Adrenal gland (tissue), 12 donors: ENCODE data around the gene CDC34. TPM values are rescaled to one million over a fixed set of nuclear protein-coding genes. Genes with fewer than 3 reads are reported as not detected.

Experiments used
- DNase-seq, 7 donors: peaks; one replicate each; pipeline ENCODE4 v3.0.0-alpha.2; 2019 to 2020
- H3K27ac ChIP-seq, 5 donors: fragments of 200-600 bp; sonication (generic) in 4 of 5; 1 replicate in 3 of 5; 2 replicates in 2 of 5; pipeline versions ENCODE4 v1.5.1 to v1.8.0; 2016 to 2020; ENCODE audit warnings: mild to moderate bottlenecking in 1 of 5
- H3K27me3 ChIP-seq: fragments of 200-600 bp; 2 replicates; pipeline ENCODE4 v1.8.0; 2021
- H3K36me3 ChIP-seq, 2 donors: fragments of 200-600 bp; replicated peaks in 1 of 2; 1 replicate in 1 of 2; 2 replicates in 1 of 2; pipeline versions ENCODE4 v1.5.1 to v1.8.0; 2018 to 2022
- H3K4me1 ChIP-seq, 2 donors: fragments of 200-600 bp; replicated peaks in 1 of 2; 1 replicate in 1 of 2; 2 replicates in 1 of 2; pipeline versions ENCODE4 v1.5.1 to v1.8.0; 2018 to 2021
- H3K4me3 ChIP-seq, 4 donors: fragments of 200-600 bp; sonication (generic) in 3 of 4; one replicate each; pipeline ENCODE4 v1.5.1; 2016 to 2018
- H3K9me3 ChIP-seq, 3 donors: fragments of 200-600 bp; sonication (generic) in 1 of 3; replicated peaks in 1 of 3; 1 replicate in 2 of 3; 2 replicates in 1 of 3; pipeline versions ENCODE4 v1.5.1 to v1.8.0; 2016 to 2021
- CTCF ChIP-seq, 6 experiments: fragments of 450-650 bp in 4 of 6; fragments of 200-600 bp in 2 of 6; sonication (generic) in 1 of 6; IDR thresholded peaks; 1 replicate in 5 of 6; 2 replicates in 1 of 6; pipeline versions ENCODE4 v1.5.1 to v1.8.0; 2016 to 2021; ENCODE audit warnings: antibody characterized with exemption in 6 of 6, mild to moderate bottlenecking in 2 of 6, moderate library complexity in 1 of 6
- POLR2A ChIP-seq, 2 donors: fragments of 450-650 bp; IDR thresholded peaks; one replicate each; pipeline ENCODE4 v1.6.1; 2017; ENCODE audit warnings: antibody characterized with exemption in 2 of 2, mild to moderate bottlenecking in 2 of 2, moderate library complexity in 1 of 2
- WGBS, 4 donors: extraction: QIAGEN DNeasy Blood & Tissue Kit in 2 of 4; methylation state at CpG; one replicate each; pipeline versions ENCODE4 v1.1.5 to v1.1.7; 2013 to 2017; 5-methylcytosine and 5-hydroxymethylcytosine counted together
- intact Hi-C, 2 donors: fragments of 100-400 bp; cut with DNase I; formaldehyde crosslinking; loops; one replicate each; pipeline versions ENCODE4 v1.14.1 to v1.15.0; 2022 to 2023
- polyA plus RNA-seq, 3 donors: library from polyadenylated mRNA; stranded (reverse); fragments of 200-250 nt in 2 of 3; fragments of 350-450 nt in 1 of 3; fragmentation: Illumina TruSeq in 1 of 3; extraction: RNeasy Lipid Tissue Mini Kit (QIAGEN cat#74804) in 1 of 3; gene quantifications; one replicate each; pipeline ENCODE4 v1.2.3, GENCODE V29; 2013 to 2014
- total RNA-seq, 9 donors: library from RNA; depleted of rRNA in 4 of 9; stranded (reverse); fragments of >200 nt in 4 of 9; fragments of 120-200 nt in 1 of 9; fragmentation: NEBNext Ultra II Directional in 1 of 9; extraction: Animal tissue kit (Norgen Biotek cat#: 25700) in 1 of 9; gene quantifications; one replicate each; pipeline versions ENCODE4 v1.1.0 to v1.2.4, GENCODE V29; 2013 to 2023
- donor health status: healthy with polysubstance abuse.
- donor health status: Bipolar disorder and iron deficiency.
- donor health status: DM: yes; HTN: yes; CAD: no.
- donor health status: DM: no; HTN: no; CAD: no.
- donor health status: DM: no; HTN: no; CAD: no.
- donor health status: DM: yes; HTN: yes; CAD: no.

CDC34 gene
- total and polyA plus RNA-seq, 12 donors: 22.2 to 151 (median 64.9) TPM

- H3K4me1 ChIP-seq: peaks cover 6 to 22% of the 10 kb centered on the region in 2 donors
- WGBS, 4 donors: 45 to 67% (median 56%) methylated on average over 25 to 62 of the region's 62 CpGs
- no peak overlapping the region for H3K27ac ChIP-seq
- no peaks in the 10 kb centered on the region for H3K27me3 ChIP-seq
- intact Hi-C loops: no loop called here
- peak in 1 of 7 donors; percentile 20 for DNase-seq
- no peaks in the 10 kb centered on the region for H3K36me3 ChIP-seq
- TF ChIP-seq POLR2A (IDR thresholded peaks at IDR 0.05) (no peak), CTCF (IDR thresholded peaks at IDR 0.05) (no peak)
- H3K9me3 ChIP-seq: no peaks in the 10 kb centered on the region
- H3K4me3 ChIP-seq: no peak overlapping the region
These were observed 18.8 kb upstream of the CDC34 start for GRCh38 chr19:512547-513365.

GRCh38 chr19:513368-514165, 18.0 kb upstream of the CDC34 start:
- no peak overlapping the region for H3K27ac ChIP-seq
- H3K9me3 ChIP-seq: no peaks in the 10 kb centered on the region
- no peak for TF ChIP-seq CTCF (IDR thresholded peaks at IDR 0.05)
- no peak for TF ChIP-seq POLR2A (IDR thresholded peaks at IDR 0.05)
- H3K27me3 ChIP-seq: no peaks in the 10 kb centered on the region
- intact Hi-C loops: no loop called here
- no peak overlapping the region for H3K4me3 ChIP-seq
- no peaks in the 10 kb centered on the region for H3K36me3 ChIP-seq
- peaks cover 0 to 15% of the 10 kb centered on the region in 2 donors for H3K4me1 ChIP-seq
- WGBS, 4 donors: 67 to 100% (median 79%) methylated on average over 1 to 10 of the region's 10 CpGs
- DNase-seq: peak in 1 of 7 donors; percentile 16

GRCh38 chr19:514166-514663, 17.3 kb upstream of the CDC34 start:
- WGBS, 4 donors: 88 to 93% (median 92%) methylated on average over 6 to 9 of the region's 9 CpGs
- Histone ChIP-seq H3K9me3 (no peaks in the 10 kb centered on the region), H3K27me3 (no peaks in the 10 kb centered on the region), H3K27ac (no peak overlapping the region), H3K4me1 (peaks cover 0 to 11% of the 10 kb centered on the region in 2 donors), H3K4me3 (no peak overlapping the region), H3K36me3 (no peaks in the 10 kb centered on the region)
- DNase-seq: no peak
- intact Hi-C loops: no loop called here
- TF ChIP-seq POLR2A (IDR thresholded peaks at IDR 0.05): no peak
- TF ChIP-seq CTCF (IDR thresholded peaks at IDR 0.05): no peak
